ENCODE measurements around the gene HPS1. TPM values are rescaled to one million over a fixed set of nuclear protein-coding genes. Genes with fewer than 3 reads are reported as not detected.

HPS1 gene
- total RNA-seq, 4 donors from 2014 or later, result 23.3 to 63.9 (median 54.8) TPM

- intact Hi-C loops (cut with DNase I; ENCODE audit: low total_unique reads), result no loop called here
- DNase-seq (ENCODE audit: low spot score in 2 of 2), result no peak
- TF ChIP-seq POLR2A (IDR thresholded peaks at IDR 0.05) (no peak), CTCF (IDR thresholded peaks at IDR 0.05) (no peak)
- WGBS, 2 donors, result 69 to 72% methylated on average over 9 to 10 of the region's 10 CpGs
- no peak overlapping the region for H3K4me3 ChIP-seq (ENCODE audit: low read depth, poor library complexity, severe bottlenecking)
These were observed 1.4 kb downstream of the HPS1 start for GRCh38 chr10:98445200-98445812.

- H3K4me3 ChIP-seq (ENCODE audit: low read depth, poor library complexity, severe bottlenecking), result no peak overlapping the region
- intact Hi-C loops (cut with DNase I; ENCODE audit: low total_unique reads), result no loop called here
- no peak for TF ChIP-seq POLR2A (IDR thresholded peaks at IDR 0.05)
- no peak for TF ChIP-seq CTCF (IDR thresholded peaks at IDR 0.05)
- DNase-seq (ENCODE audit: low spot score in 2 of 2), result no peak
- 79 to 82% methylated on average over 9 of the region's 9 CpGs for WGBS, 2 donors
These were observed 2.3 kb downstream of the HPS1 start for GRCh38 chr10:98444314-98445006.

- intact Hi-C loops (cut with DNase I; ENCODE audit: low total_unique reads), result no loop called here
- DNase-seq (ENCODE audit: low spot score in 2 of 2), result no peak
- 87 to 91% methylated on average over 4 of the region's 4 CpGs for WGBS, 2 donors
- TF ChIP-seq POLR2A (IDR thresholded peaks at IDR 0.05) (no peak), CTCF (IDR thresholded peaks at IDR 0.05) (no peak)
- no peak overlapping the region for H3K4me3 ChIP-seq (ENCODE audit: low read depth, poor library complexity, severe bottlenecking)
These were observed 8.0 kb downstream of the HPS1 start for GRCh38 chr10:98438715-98439114.

- 96 to 97% methylated on average over 4 of the region's 4 CpGs for WGBS, 2 donors
- DNase-seq (ENCODE audit: low spot score in 2 of 2), result no peak
- intact Hi-C loops (cut with DNase I; ENCODE audit: low total_unique reads), result no loop called here
- TF ChIP-seq CTCF (IDR thresholded peaks at IDR 0.05), result no peak
- TF ChIP-seq POLR2A (IDR thresholded peaks at IDR 0.05), result no peak
- H3K4me3 ChIP-seq (ENCODE audit: low read depth, poor library complexity, severe bottlenecking), result no peak overlapping the region
These were observed 10.0 kb downstream of the HPS1 start for GRCh38 chr10:98436704-98437103.

DNA sequence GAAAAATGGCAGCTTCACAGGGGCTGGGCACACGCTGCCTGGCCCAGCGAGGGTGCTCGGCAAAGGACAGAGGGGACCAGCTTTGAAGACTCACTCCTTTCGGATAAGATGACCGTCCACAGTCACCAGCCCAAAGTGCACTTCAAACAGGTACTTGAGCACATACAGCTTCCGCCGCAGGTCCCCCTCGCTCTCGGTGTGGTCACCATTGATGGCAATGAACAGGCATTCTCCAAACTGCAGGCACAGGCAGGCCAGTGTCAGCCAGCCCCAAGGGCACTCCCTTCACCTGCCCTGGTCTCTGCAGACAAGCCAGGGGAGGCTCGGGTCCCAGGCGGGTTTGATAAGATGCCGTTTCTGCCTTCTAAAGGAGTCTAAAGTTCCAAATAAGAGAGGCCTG, 11.6 kb downstream of the HPS1 start:
- 94 to 95% methylated on average over 12 of the region's 12 CpGs for WGBS, 2 donors
- intact Hi-C loops (cut with DNase I; ENCODE audit: low total_unique reads), result no loop called here
- no peak for TF ChIP-seq CTCF (IDR thresholded peaks at IDR 0.05)
- TF ChIP-seq POLR2A (IDR thresholded peaks at IDR 0.05), result no peak
- DNase-seq (ENCODE audit: low spot score in 2 of 2), result peak in 1 of 2 donors; percentile 72
- H3K4me3 ChIP-seq (ENCODE audit: low read depth, poor library complexity, severe bottlenecking), result no peak overlapping the region
